HCT116 (cell line): ENCODE results near the gene CNTNAP2. TPM values are rescaled to one million over a fixed set of nuclear protein-coding genes. Genes with fewer than 3 reads are reported as not detected.

Experiments used
- ATAC-seq: fragments of 200-7000 bp; cut with Tn5 transposase; 2 replicates; pipeline ENCODE4 v1.9.1; 2020; ENCODE audit warnings: mild to moderate bottlenecking, moderate library complexity
- BruUV-seq: library from RNA; stranded (reverse); fragments of 400-500 nt; replicated peaks from 2 replicates; lab custom pipeline; 2021; lab: Mats Ljungman, UMichigan
- CTCF ChIA-PET: fragments of 300-600 bp; sonication (Branson Sonifier 250); formaldehyde crosslinking; loops from one replicate; lab custom pipeline; 2021; ENCODE audit warnings: antibody characterized with exemption; lab: Charles Lee
- POLR2A ChIA-PET: fragments of 300-600, 350-600 bp; sonication (Branson Sonifier 250); formaldehyde crosslinking; loops from one replicate; lab custom pipeline; 2021; ENCODE audit warnings: antibody characterized with exemption; lab: Charles Lee
- RAD21 ChIA-PET, 2 experiments: fragments of 300-600 bp; sonication (Branson Sonifier 250); formaldehyde crosslinking; loops; one replicate each; lab custom pipeline; 2023; ENCODE audit warnings: low total read pairs in 2 of 2; ENCODE audit not compliant: uncharacterized antibody in 2 of 2, unreplicated experiment in 2 of 2, low non-redundant PET in 1 of 2; lab: Charles Lee
- DNase-seq: peaks from one replicate; pipeline ENCODE4 v3.0.0-alpha.2; 2010; ENCODE audit warnings: low read depth, low spot score
- H2AFZ ChIP-seq: fragments of 200-600 bp; shearing (Covaris generic), sonication (generic); 2 replicates; pipeline ENCODE4 v1.6.1; 2017; ENCODE audit warnings: low read depth, mixed run types, mixed read lengths, antibody characterized with exemption, low read length; ENCODE audit not compliant: poor library complexity, severe bottlenecking
- H3K27ac ChIP-seq: 2 replicates; pipeline ENCODE4 v1.5.1; 2012; ENCODE audit warnings: low read depth, low read length
- H3K27me3 ChIP-seq: fragments of 200-600 bp; sonication (generic); 2 replicates; pipeline ENCODE4 v1.6.1; 2016; ENCODE audit warnings: mixed run types, low read length, mixed read lengths; ENCODE audit not compliant: insufficient read depth
- H3K36me3 ChIP-seq, 2 experiments: fragments of 200-500 bp in 1 of 2; fragments of 200-600 bp in 1 of 2; sonication (Bioruptor generic) in 1 of 2; sonication (generic) in 1 of 2; 2 replicates each; pipeline versions ENCODE4 v1.5.1 to v1.6.1; 2014 to 2016; ENCODE audit warnings: low read length in 2 of 2, inconsistent platforms in 1 of 2, mixed read lengths in 1 of 2, mixed run types in 1 of 2; ENCODE audit not compliant: insufficient read depth in 2 of 2, control insufficient read depth in 1 of 2
- H3K4me1 ChIP-seq, 2 experiments: fragments of 200-600 bp in 1 of 2; sonication (generic) in 1 of 2; 2 replicates each; pipeline versions ENCODE4 v1.5.1 to v1.6.1; 2012 to 2017; ENCODE audit warnings: low read length in 2 of 2, inconsistent platforms in 1 of 2, mild to moderate bottlenecking in 1 of 2, mixed read lengths in 1 of 2, mixed run types in 1 of 2, moderate library complexity in 1 of 2; ENCODE audit not compliant: insufficient read depth in 2 of 2, control insufficient read depth in 1 of 2
- H3K4me2 ChIP-seq: fragments of 200-600 bp; sonication (generic); 2 replicates; pipeline ENCODE4 v1.6.1; 2017; ENCODE audit warnings: mixed run types, low read length, mixed read lengths
- H3K4me3 ChIP-seq, 2 experiments: fragments of 200-600 bp in 1 of 2; sonication (generic) in 1 of 2; replicated peaks in 1 of 2; 2 replicates each; pipeline ENCODE4 v1.5.1; 2011 to 2016; ENCODE audit warnings: low read length in 2 of 2, control low read depth in 1 of 2, low read depth in 1 of 2, mild to moderate bottlenecking in 1 of 2, mixed read lengths in 1 of 2, mixed run types in 1 of 2
- H3K79me2 ChIP-seq: fragments of 200-600 bp; sonication (generic); 2 replicates; pipeline ENCODE4 v1.6.1; 2017; ENCODE audit warnings: mild to moderate bottlenecking, mixed run types, low read length, moderate library complexity, mixed read lengths; ENCODE audit not compliant: insufficient read depth
- H3K9ac ChIP-seq: fragments of 200-600 bp; sonication (generic); 2 replicates; pipeline ENCODE4 v1.6.1; 2016; ENCODE audit warnings: low read length, mixed read lengths
- H3K9me2 ChIP-seq: fragments of 200-600 bp; sonication (generic), shearing (Covaris generic); 2 replicates; pipeline ENCODE4 v1.6.1; 2017; ENCODE audit warnings: mixed run types, mild to moderate bottlenecking, moderate library complexity; ENCODE audit not compliant: insufficient read depth
- H3K9me3 ChIP-seq, 2 experiments: fragments of 200-500 bp in 1 of 2; fragments of 200-600 bp in 1 of 2; sonication (Bioruptor generic) in 1 of 2; sonication (generic) in 1 of 2; 2 replicates each; pipeline ENCODE4 v1.6.1; 2014 to 2017; ENCODE audit warnings: low read length in 2 of 2, mixed read lengths in 2 of 2, inconsistent platforms in 1 of 2, low read depth in 1 of 2, mild to moderate bottlenecking in 1 of 2, mixed run types in 1 of 2, moderate library complexity in 1 of 2; ENCODE audit not compliant: control insufficient read depth in 1 of 2, insufficient read depth in 1 of 2
- H4K20me1 ChIP-seq: fragments of 200-600 bp; sonication (generic), shearing (Covaris generic); 2 replicates; pipeline ENCODE4 v1.6.1; 2017; ENCODE audit warnings: mixed run types, mild to moderate bottlenecking, moderate library complexity; ENCODE audit not compliant: insufficient read depth
- CEBPB ChIP-seq: IDR thresholded peaks from 2 replicates; pipeline ENCODE4 v1.6.1; 2012; ENCODE audit warnings: low read depth
- FOSL1 ChIP-seq: IDR thresholded peaks from 2 replicates; pipeline ENCODE4 v1.6.1; 2012; ENCODE audit warnings: low read depth
- JUND ChIP-seq: IDR thresholded peaks from 2 replicates; pipeline ENCODE4 v1.6.1; 2012
- POLR2A ChIP-seq: IDR thresholded peaks from 2 replicates; pipeline ENCODE4 v1.7.0; 2011; ENCODE audit warnings: borderline replicate concordance; ENCODE audit not compliant: insufficient read depth, insufficient read length; ENCODE audit errors: extremely low read depth
- SP1 ChIP-seq: IDR thresholded peaks from 2 replicates; pipeline ENCODE4 v1.6.1; 2012; ENCODE audit warnings: low read depth
- TCF7L2 ChIP-seq: IDR thresholded peaks from 2 replicates; pipeline ENCODE4 v1.7.0; 2011; ENCODE audit warnings: borderline replicate concordance, inconsistent platforms; ENCODE audit not compliant: insufficient read depth, insufficient read length; ENCODE audit errors: extremely low read depth
- YY1 ChIP-seq: IDR thresholded peaks from 2 replicates; pipeline ENCODE4 v1.6.1; 2011; ENCODE audit warnings: low read length, low read depth, moderate library complexity, mild to moderate bottlenecking; ENCODE audit not compliant: insufficient replicate concordance; ENCODE audit errors: extremely low read depth
- ZNF274 ChIP-seq: fragments of 200-500 bp; sonication (Bioruptor generic); IDR thresholded peaks from 2 replicates; pipeline ENCODE4 v1.6.1; 2014; ENCODE audit warnings: mild to moderate bottlenecking, low read depth, low read length, inconsistent platforms
- intact Hi-C: fragments of 100-400 bp; cut with micrococcal nuclease; formaldehyde crosslinking; loops from 2 replicates; pipeline ENCODE4 v1.10.0; 2022
- total RNA-seq: library from RNA; stranded (reverse); gene quantifications from one replicate; pipeline ENCODE4 v1.2.1, GENCODE V29; 2021; ENCODE audit not compliant: unreplicated experiment

Gene CNTNAP2
- total RNA-seq, 1 experiment from 2014 or later, result 0.37 TPM

- POLR2A ChIA-PET, result no interaction called here
- H3K27ac ChIP-seq, result no peak overlapping the region
- no TSS peak for BruUV-seq
Measured at GRCh38 chr7:146892151-146892550, 775.5 kb downstream of the CNTNAP2 start.

GRCh38 chr7:146894927-146895326 is 778.3 kb downstream of the CNTNAP2 start:
- no peak for TF ChIP-seq POLR2A
- TF ChIP-seq CEBPB, result no peak
- TF ChIP-seq ZNF274, result no peak
- no peaks in the 10 kb centered on the region for H3K27me3 ChIP-seq
- H3K27ac ChIP-seq, result no peak overlapping the region
- no peak overlapping the region for H2AFZ ChIP-seq
- intact Hi-C loops, result loop anchor here (10.0 kb wide), 1 partner anchor 50 kb away; no protein-coding TSS in a partner anchor
- H3K4me2 ChIP-seq, result no peak overlapping the region
- no peaks in the 10 kb centered on the region for H3K9me2 ChIP-seq
- H3K79me2 ChIP-seq, result no peaks in the 10 kb centered on the region
- ChIA-PET RAD21 (no interaction called here), POLR2A (no interaction called here), CTCF (no interaction called here)
- no peak for ATAC-seq
- no peak overlapping the region for H3K4me3 ChIP-seq
- DNase-seq, result no peak
- no peak overlapping the region for H3K9ac ChIP-seq
- H3K4me1 ChIP-seq, result no peaks in the 10 kb centered on the region
- BruUV-seq, result no TSS peak
- no peaks in the 10 kb centered on the region for H4K20me1 ChIP-seq
- H3K9me3 ChIP-seq, result peaks cover 13 to 27% of the 10 kb centered on the region in 2 experiments; a peak in 2 of 4 replicates
- no peaks in the 10 kb centered on the region for H3K36me3 ChIP-seq

More at GRCh38 chr7:146892151-146892550, 775.5 kb downstream of the CNTNAP2 start:
- no peaks in the 10 kb centered on the region for H4K20me1 ChIP-seq
- ATAC-seq, result no peak
- no peak for TF ChIP-seq TCF7L2
- no peak for TF ChIP-seq YY1
- TF ChIP-seq ZNF274, result no peak
- TF ChIP-seq SP1, result no peak
- TF ChIP-seq FOSL1, result no peak
- TF ChIP-seq JUND, result no peak
- peaks cover 4 to 31% of the 10 kb centered on the region in 2 experiments; a peak in 3 of 4 replicates for H3K9me3 ChIP-seq
- H3K79me2 ChIP-seq, result no peaks in the 10 kb centered on the region
- no peak overlapping the region for H3K4me3 ChIP-seq
- no peak overlapping the region for H3K9ac ChIP-seq
- RAD21 ChIA-PET, result no interaction called here
- CTCF ChIA-PET, result no interaction called here
- no peaks in the 10 kb centered on the region for H3K9me2 ChIP-seq
- DNase-seq, result no peak
- H3K27me3 ChIP-seq, result no peaks in the 10 kb centered on the region
- no peaks in the 10 kb centered on the region for H3K4me1 ChIP-seq
- H3K36me3 ChIP-seq, result no peaks in the 10 kb centered on the region
- no peak overlapping the region for H2AFZ ChIP-seq
- intact Hi-C loops, result loop anchor here (10.0 kb wide), 1 partner anchor 53 kb away; no protein-coding TSS in a partner anchor
- no peak overlapping the region for H3K4me2 ChIP-seq
